Heart right ventricle (tissue), 16 donors: ENCODE results near the gene CBARP. TPM values are rescaled to one million over a fixed set of nuclear protein-coding genes. Genes with fewer than 3 reads are reported as not detected.
A peak's percentile ranks its signal among the peaks of the same experiment; 100 is the strongest.

Experiments
- ATAC-seq, 8 donors: fragments of 200-7000 bp; cut with Tn5 transposase; one replicate each; pipeline ENCODE4 v1.9.1; 2020; ENCODE audit warnings: mild to moderate bottlenecking in 8 of 8, moderate library complexity in 8 of 8, moderate number of reproducible peaks in 1 of 8
- DNase-seq, 2 donors: peaks; one replicate each; pipeline ENCODE4 v3.0.0-alpha.2; 2020
- H3K27ac ChIP-seq, 10 donors: fragments of 200-600 bp; sonication (generic) in 2 of 10; one replicate each; pipeline versions ENCODE4 v1.5.0 to v1.8.0; 2020 to 2022; ENCODE audit warnings: mild to moderate bottlenecking in 3 of 10
- H3K27me3 ChIP-seq, 7 donors: fragments of 200-600 bp; one replicate each; pipeline ENCODE4 v1.8.0; 2021 to 2022; ENCODE audit warnings: mild to moderate bottlenecking in 2 of 7
- H3K36me3 ChIP-seq, 9 donors: fragments of 200-600 bp; sonication (generic) in 1 of 9; one replicate each; pipeline versions ENCODE4 v1.5.0 to v1.8.0; 2020 to 2022; ENCODE audit warnings: mild to moderate bottlenecking in 2 of 9
- H3K4me1 ChIP-seq, 9 donors: fragments of 200-600 bp; sonication (generic) in 1 of 9; one replicate each; pipeline versions ENCODE4 v1.5.0 to v1.8.0; 2020 to 2022; ENCODE audit warnings: mild to moderate bottlenecking in 4 of 9
- H3K4me3 ChIP-seq, 10 donors: fragments of 200-600 bp; sonication (generic) in 2 of 10; one replicate each; pipeline versions ENCODE4 v1.5.0 to v1.8.0; 2020 to 2022; ENCODE audit warnings: mild to moderate bottlenecking in 7 of 10, moderate library complexity in 2 of 10
- H3K9me3 ChIP-seq, 11 donors: fragments of 200-600 bp in 10 of 11; sonication (generic) in 2 of 11; one replicate each; pipeline versions ENCODE4 v1.5.0 to v1.8.0; 2013 to 2022; ENCODE audit warnings: mild to moderate bottlenecking in 2 of 11, control low read depth in 1 of 11, moderate library complexity in 1 of 11
- WGBS, 2 donors: extraction: QIAGEN DNeasy Blood & Tissue Kit; methylation state at CpG; one replicate each; pipeline ENCODE4 v1.1.7; 2013; ENCODE audit warnings: inconsistent platforms in 1 of 2; 5-methylcytosine and 5-hydroxymethylcytosine counted together
- intact Hi-C, 10 donors: fragments of 100-400 bp; cut with DNase I; formaldehyde crosslinking; loops; one replicate each; pipeline versions ENCODE4 v1.11.1 to v1.14.2; 2022
- polyA plus RNA-seq, 2 donors: library from polyadenylated mRNA; stranded (reverse); fragments of 200-250 nt; gene quantifications; one replicate each; pipeline ENCODE4 v1.2.3, GENCODE V29; 2013
- total RNA-seq, 10 donors: library from RNA; stranded (reverse); fragmentation: NEBNext Ultra II Directional in 3 of 10; extraction: Animal tissue kit (Norgen Biotek cat#: 25700) in 3 of 10; gene quantifications; one replicate each; pipeline versions ENCODE4 v1.2.1 to v1.2.4, GENCODE V29; 2021 to 2023
- TF ChIP-seq, protein P1 (sequence below), 9 donors: fragments of 200-600 bp; sonication (generic) in 2 of 9; IDR thresholded peaks; one replicate each; pipeline versions ENCODE4 v1.5.0 to v1.8.0; 2021 to 2022; ENCODE audit warnings: antibody characterized with exemption in 9 of 9, mild to moderate bottlenecking in 5 of 9, moderate library complexity in 1 of 9
- donor health status: Arrhythmogenic right ventricular cardiomyopathy.
- donor health status: ischemic (EF 13 %, LVEDD 7.1; RV severe dilation, severe dysfunction).
- donor health status: healthy with polysubstance abuse.
- donor health status: DM: no; HTN: yes; CAD: no.
- donor health status: DM: no; HTN: no; CAD: no.
- donor health status: ischemic (EF 25% LVEDD 6.9; RV normal size, moderate dysfunction).
- donor health status: ischemic (EF 25% LVEDD 5.7; RV mildly dilated, moderate dysfunction).
- donor health status: healthy.
- donor health status: DM: yes; HTN: yes; CAD: no.
- donor health status: Ischemic cardiomyopathy.
- donor health status: ischemic (EF 35%, LVEDD 5.7; RV mildly dilated, moderate dysfunction).
- donor health status: nonischemic (EF 11% LVEDD 7.7; RV severe dilation, severe dysfunction).
- donor health status: DM: yes; HTN: yes; CAD: no.
- donor health status: PGD.
- donor health status: ischemic (EF 29% LVEDD 5.4; RV normal size, mild dysfunction).
- donor health status: nonischemic (EF 23%, LVEDD 6.1; RV moderate dilation, normal function).

Gene CBARP
- total and polyA plus RNA-seq, 12 donors = 0.73 to 2.2 (median 1.3) TPM

DNA sequence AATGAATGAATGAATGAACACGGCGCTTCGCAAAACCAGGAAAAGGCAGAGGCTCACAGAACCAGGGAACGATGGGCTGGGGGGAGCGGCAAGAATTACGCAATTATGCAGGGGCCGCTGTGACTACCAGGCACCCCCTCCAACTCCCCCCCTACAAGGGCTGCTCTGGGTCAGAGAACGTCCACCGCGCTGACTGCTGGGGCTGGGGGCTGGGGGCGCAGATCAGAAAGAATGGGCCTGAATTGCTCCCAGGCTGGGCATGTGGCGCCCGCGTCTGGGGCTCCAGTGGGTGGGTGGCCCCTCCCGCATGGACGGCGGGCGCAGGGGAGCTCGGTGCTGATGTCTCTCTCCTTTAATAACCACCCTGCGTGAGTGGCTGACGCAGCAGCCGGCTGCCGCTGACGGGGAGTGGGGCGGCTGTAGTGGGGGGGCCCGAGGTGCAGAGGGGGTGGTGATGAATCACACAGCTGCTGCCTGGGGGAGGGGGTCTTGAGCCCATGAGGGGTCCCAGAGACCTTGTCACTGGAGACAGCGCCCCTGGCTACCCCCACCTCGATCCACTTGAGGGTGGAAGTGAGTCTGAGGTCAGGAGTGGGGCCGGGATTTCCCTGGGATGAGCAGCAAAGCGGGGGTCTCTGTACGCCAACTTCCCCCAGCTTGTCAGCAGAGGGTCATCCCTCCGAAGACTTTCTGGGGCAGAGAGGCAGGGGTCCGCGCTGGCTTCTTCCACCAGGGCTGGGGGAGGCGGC is 29.8 kb upstream of the CBARP start:
- TF ChIP-seq, protein P1, sequence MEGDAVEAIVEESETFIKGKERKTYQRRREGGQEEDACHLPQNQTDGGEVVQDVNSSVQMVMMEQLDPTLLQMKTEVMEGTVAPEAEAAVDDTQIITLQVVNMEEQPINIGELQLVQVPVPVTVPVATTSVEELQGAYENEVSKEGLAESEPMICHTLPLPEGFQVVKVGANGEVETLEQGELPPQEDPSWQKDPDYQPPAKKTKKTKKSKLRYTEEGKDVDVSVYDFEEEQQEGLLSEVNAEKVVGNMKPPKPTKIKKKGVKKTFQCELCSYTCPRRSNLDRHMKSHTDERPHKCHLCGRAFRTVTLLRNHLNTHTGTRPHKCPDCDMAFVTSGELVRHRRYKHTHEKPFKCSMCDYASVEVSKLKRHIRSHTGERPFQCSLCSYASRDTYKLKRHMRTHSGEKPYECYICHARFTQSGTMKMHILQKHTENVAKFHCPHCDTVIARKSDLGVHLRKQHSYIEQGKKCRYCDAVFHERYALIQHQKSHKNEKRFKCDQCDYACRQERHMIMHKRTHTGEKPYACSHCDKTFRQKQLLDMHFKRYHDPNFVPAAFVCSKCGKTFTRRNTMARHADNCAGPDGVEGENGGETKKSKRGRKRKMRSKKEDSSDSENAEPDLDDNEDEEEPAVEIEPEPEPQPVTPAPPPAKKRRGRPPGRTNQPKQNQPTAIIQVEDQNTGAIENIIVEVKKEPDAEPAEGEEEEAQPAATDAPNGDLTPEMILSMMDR (IDR thresholded peaks at IDR 0.05) = no peak
- Histone ChIP-seq H3K27ac (peak overlapping the region in 6 of 10 donors; percentile 66 to 100 (median 97)), H3K27me3 (no peaks in the 10 kb centered on the region), H3K36me3 (peaks cover 0 to 24% (median 21%) of the 10 kb centered on the region in 9 donors), H3K4me1 (peaks cover 50 to 78% (median 71%) of the 10 kb centered on the region in 9 donors), H3K9me3 (no peaks in the 10 kb centered on the region), H3K4me3 (peak overlapping the region in 5 of 10 donors; percentile 51 to 67 (median 62))
- ATAC-seq (no peak), DNase-seq (peak in 1 of 2 donors; percentile 32)
- WGBS, 2 donors = 27 to 29% methylated on average over 35 of the region's 35 CpGs
- intact Hi-C loops = loop anchor here in 9 of 10 donors (1.0 to 2.0 kb wide), 7 partner anchors 19 to 57 kb away; partner anchors contain the start of gene MIDN (in 3 of the 9)

DNA sequence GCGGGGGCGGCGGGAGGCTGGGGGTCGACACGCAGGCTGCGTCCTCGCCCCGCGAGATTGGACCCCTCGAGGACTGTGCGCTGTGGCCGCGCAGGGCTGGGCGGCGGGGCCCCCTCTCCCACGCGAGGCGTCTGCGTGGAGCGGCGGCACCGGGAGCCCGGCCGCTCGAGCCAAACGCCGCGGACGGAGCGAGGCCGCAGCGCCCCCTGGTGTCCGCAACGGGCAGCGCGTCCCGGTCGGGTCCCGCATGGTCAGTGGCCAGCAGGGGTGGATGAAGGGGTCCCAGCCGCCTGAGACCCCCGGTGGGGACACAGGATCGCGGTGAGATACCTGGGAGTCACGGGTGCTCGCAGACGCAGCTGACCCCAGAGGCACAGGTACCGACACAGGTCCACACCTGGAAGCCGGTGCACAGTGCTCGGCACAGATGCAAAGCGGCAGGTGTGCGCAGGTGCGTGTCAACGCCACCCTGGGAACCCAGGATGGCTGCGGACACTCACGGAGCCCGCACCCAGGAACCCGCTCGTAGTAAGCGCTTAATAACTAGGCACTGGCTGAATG is 29.2 kb upstream of the CBARP start:
- Histone ChIP-seq H3K4me3 (peak overlapping the region in 9 of 10 donors; percentile 43 to 67 (median 59)), H3K36me3 (peaks cover 0 to 17% (median 14%) of the 10 kb centered on the region in 9 donors), H3K9me3 (no peaks in the 10 kb centered on the region), H3K4me1 (peaks cover 52 to 78% (median 71%) of the 10 kb centered on the region in 9 donors), H3K27me3 (no peaks in the 10 kb centered on the region), H3K27ac (peak overlapping the region; percentile 59 to 100 (median 90))
- intact Hi-C loops = loop anchor here in 9 of 10 donors (1.0 to 2.0 kb wide), 7 partner anchors 18 to 24 kb away; partner anchors contain the start of gene MIDN (in 3 of the 9)
- peak; percentile 0 to 40 (median 10) for ATAC-seq
- 0 to 2% methylated on average over 47 to 59 of the region's 59 CpGs for WGBS, 2 donors
- peak; percentile 72 to 84 for DNase-seq
- TF ChIP-seq, protein P1 (IDR thresholded peaks at IDR 0.05) = peak; percentile 91 to 99 (median 98)

DNA sequence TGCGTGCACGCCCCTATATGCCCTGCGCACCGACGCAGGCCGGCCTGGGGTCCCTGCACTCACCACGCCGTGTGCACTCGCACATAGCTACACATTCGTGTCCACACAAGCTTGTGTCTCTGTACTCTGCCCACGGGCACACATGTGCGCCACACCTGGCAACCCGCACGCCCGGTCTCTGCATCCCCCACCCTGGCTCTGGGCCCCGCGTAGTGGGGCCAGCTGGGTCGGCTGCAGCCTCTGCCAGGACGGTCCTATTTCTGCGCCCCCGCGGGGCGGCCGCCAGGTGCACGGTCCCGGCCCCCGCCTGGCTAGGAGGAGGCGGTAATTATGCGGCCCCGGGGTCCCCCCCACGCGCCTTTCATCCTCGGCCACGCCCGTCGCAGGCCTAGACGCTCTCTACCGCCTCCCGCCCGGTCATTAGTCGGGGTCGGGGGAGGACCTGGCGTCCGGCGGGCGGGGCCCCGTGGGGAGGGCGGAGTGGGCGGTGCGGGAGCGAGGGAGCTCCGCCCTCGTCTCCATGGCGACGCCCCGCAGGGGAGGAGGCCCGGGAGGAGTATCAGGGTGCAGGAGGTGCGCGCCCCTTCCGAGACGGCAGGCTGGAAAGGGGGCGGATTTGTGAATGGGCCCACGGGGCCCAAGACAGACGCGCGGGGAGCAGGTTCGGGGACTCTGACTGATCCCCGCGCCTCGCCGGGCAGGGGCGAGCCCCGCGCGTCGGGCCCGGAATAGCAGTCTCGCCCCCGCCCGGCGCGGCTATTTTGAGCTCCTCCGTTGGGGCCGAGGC is 28.5 kb upstream of the CBARP start:
- Histone ChIP-seq H3K4me1 (peaks cover 53 to 78% (median 71%) of the 10 kb centered on the region in 9 donors), H3K36me3 (peaks cover 0 to 10% (median 8%) of the 10 kb centered on the region in 9 donors), H3K27me3 (no peaks in the 10 kb centered on the region), H3K27ac (peak overlapping the region; percentile 59 to 100 (median 90)), H3K4me3 (peak overlapping the region in 9 of 10 donors; percentile 43 to 67 (median 59)), H3K9me3 (no peaks in the 10 kb centered on the region)
- DNase-seq (peak; percentile 90 to 93), ATAC-seq (peak; percentile 36 to 65 (median 56))
- 4% methylated on average over 73 to 84 of the region's 84 CpGs for WGBS, 2 donors
- intact Hi-C loops = loop anchor here in 6 of 10 donors (1.0 to 2.0 kb wide), 5 partner anchors 17 to 24 kb away; partner anchors contain the start of gene MIDN (in 1 of the 6)
- TF ChIP-seq, protein P1 (IDR thresholded peaks at IDR 0.05) = no peak
